GM21786 (cell line): ENCODE measurements around the gene THOC7.

Experiments
- ATAC-seq: cut with Tn5 transposase; IDR thresholded peaks from one replicate; pipeline ENCODE4 v1.9.1; 2021; ENCODE audit not compliant: unreplicated experiment

The THOC7 gene

GRCh38 chr3:63863150-63864007 is at the start of gene THOC7, which contains the start of gene ATXN7:
Gene THOC7 (minus strand): TSS chr3:63863805. CDS start chr3:63863790, 15 bp downstream.
Gene ATXN7 (plus strand): TSS chr3:63863867. CDS start chr3:63912599, 48,732 bp downstream.
- ATAC-seq = peak; percentile 59

GRCh38 chr3:63912768-63913588 is 49.4 kb upstream of the THOC7 start:
- ATAC-seq = no peak

- peak; percentile 70 for ATAC-seq
Observed at GRCh38 chr3:63911873-63912767, 48.5 kb upstream of the THOC7 start, which contains the start of gene SCAANT1. Gene SCAANT1 (minus strand): TSS chr3:63912383.

- no peak for ATAC-seq
Observed at GRCh38 chr3:63911509-63911872, 47.9 kb upstream of the THOC7 start.

GRCh38 chr3:63910891-63911290 is 47.3 kb upstream of the THOC7 start:
- no peak for ATAC-seq

- ATAC-seq = no peak
Observed at GRCh38 chr3:63910001-63910400, 46.4 kb upstream of the THOC7 start.

GRCh38 chr3:63909431-63909830 is 45.8 kb upstream of the THOC7 start:
- ATAC-seq = no peak

- ATAC-seq = no peak
Observed at GRCh38 chr3:63908776-63909175, 45.2 kb upstream of the THOC7 start.

- ATAC-seq = no peak
Observed at GRCh38 chr3:63908081-63908736, 44.6 kb upstream of the THOC7 start.

GRCh38 chr3:63905731-63906620 is 42.4 kb upstream of the THOC7 start:
- no peak for ATAC-seq

GRCh38 chr3:63900459-63900858 is 36.9 kb upstream of the THOC7 start:
- ATAC-seq = no peak

GRCh38 chr3:63900010-63900409 is 36.4 kb upstream of the THOC7 start:
- ATAC-seq = no peak

- ATAC-seq = peak; percentile 70
Observed at GRCh38 chr3:63896332-63897030, 32.9 kb upstream of the THOC7 start.

- ATAC-seq = no peak
Observed at GRCh38 chr3:63895422-63896189, 32.0 kb upstream of the THOC7 start.

GRCh38 chr3:63892773-63893352 is 29.3 kb upstream of the THOC7 start:
- ATAC-seq = no peak

GRCh38 chr3:63891518-63891917 is 27.9 kb upstream of the THOC7 start:
- ATAC-seq = no peak

- no peak for ATAC-seq
Observed at GRCh38 chr3:63886858-63887257, 23.3 kb upstream of the THOC7 start.

GRCh38 chr3:63880653-63881052 is 17.0 kb upstream of the THOC7 start:
- ATAC-seq = no peak
